Activated effector memory CD4-positive, alpha-beta T cell treated with Interleukin-2 at 50 U/mL for 16 hours (primary cell): ENCODE data around the gene CACNA1A.

ENCODE experiments used
- DNase-seq: peaks from one replicate; pipeline ENCODE4 v3.0.0-alpha.2; 2020

The CACNA1A gene

DNA sequence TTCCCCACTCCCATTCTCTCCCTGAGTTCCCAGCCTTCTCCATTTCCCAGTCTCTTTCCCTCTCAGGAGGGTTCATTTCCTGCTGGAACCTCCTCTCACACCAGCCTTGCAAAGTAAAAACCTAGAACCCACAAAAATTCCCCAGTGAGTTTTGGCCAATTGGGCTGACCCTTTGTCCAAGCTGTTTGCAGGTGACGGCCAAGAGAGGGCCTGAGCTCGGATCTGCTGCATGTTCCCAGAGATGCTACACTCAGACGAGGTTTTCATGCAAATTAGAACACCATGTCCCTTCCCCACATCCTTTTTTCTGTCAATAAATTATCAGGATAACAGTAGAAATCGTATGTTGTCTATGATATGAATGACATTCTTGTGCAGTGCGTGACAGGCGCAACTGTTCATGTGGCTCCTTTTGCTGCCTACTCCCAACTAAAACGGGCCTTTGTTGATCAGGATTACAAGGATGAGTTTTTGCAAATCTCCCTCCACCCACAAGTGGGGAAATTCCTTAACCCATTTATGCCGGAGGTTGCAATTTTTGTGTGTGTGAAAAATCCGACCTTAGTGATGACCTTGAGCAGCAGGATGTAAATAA lies 149.5 kb downstream of the CACNA1A start:
- DNase-seq, result no peak

DNA sequence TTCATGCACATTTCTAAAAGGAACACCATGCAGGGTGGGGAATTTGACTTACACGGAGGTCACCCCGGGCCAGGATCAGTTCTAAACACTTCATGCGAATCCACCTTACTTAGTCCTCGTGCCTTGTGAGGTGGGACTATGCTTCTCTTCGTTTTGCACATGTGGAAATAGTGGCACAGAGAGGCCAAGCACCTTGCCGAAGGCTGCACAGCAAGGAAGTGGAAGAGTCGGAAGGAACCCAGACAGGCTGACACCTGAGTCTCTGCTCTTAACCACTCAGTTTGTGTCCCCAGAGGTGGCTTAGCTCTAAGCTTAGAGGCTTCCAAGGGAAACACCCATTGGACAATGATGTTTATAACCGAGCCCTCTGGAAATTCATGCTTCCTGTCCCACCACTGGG lies 150.1 kb downstream of the CACNA1A start:
- no peak for DNase-seq

DNA sequence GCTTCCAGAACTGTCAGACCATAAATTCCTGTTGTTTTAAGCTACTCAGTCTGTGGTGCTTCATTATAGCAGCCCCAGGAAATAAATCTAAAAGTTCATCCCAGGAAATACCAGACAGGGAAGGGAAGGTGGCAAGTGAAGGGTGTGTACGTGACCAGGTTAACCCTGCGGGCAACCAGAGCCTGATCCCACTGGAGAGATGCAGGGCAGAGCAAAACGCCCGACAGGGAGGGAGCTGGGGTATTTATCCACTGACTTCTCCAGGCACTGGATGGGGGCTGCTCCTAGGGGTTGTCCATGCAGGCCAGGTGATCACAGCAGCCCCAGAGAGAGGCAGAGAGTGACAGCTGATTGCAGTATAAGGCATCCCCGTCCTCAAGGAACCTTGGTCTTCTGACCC lies 150.9 kb downstream of the CACNA1A start:
- DNase-seq, result no peak

DNA sequence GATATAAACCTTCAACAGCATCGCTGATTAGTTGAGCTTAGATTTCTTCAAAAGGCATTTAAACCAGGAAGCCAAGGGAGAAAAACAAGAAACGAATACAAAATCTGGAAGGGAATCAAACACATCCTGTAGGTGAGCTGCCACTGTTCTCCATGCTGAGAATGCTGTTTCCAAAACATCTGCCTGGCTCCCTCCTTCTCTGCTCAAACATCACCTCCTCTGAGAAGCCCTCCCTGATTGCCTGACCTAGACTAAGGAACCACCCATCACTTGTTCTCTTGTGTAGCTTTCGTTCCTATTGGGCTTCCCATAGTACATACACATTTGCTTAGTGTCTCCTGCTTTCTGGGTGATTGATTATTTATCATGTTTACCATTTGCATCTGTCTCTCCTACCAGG lies 152.7 kb downstream of the CACNA1A start:
- DNase-seq, result no peak

DNA sequence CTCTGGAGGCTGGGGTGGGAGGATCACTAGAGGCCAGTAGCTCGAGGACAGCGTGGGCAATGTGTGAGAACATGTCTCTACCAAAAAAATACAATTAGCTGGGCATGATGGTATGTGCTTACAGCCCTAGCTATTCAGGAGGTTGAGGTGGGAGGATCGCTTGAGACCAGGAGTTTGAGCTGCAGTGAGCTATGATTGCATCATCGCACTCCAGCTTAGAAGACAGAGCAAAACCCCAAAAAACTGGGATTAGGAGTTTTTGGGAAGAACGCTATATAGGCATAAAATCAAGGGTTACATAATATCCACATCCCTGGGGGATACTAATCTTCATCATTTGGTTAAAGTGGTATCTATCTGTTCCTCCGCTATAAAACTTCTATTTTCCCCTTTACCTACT lies 155.5 kb downstream of the CACNA1A start:
- DNase-seq, result no peak

DNA sequence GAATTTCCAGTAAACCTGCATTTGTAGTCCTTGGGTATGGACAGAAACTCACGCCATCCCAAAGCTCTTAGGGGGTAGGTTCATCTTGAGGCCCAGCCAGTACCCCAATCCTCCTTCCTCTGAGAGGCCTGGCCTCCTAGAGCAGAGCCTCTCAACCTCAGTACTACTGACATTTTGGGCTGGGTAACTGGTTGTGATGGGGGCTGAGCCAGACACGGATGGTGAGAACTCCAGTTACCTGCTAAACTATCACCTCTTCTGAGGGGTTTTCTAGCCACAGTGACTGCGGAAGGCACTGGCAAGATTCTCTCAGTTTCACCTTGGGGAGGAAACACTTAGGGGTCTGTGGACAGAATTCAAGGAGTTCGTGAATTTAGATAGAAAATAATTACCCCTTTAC lies 156.2 kb downstream of the CACNA1A start:
- no peak for DNase-seq

DNA sequence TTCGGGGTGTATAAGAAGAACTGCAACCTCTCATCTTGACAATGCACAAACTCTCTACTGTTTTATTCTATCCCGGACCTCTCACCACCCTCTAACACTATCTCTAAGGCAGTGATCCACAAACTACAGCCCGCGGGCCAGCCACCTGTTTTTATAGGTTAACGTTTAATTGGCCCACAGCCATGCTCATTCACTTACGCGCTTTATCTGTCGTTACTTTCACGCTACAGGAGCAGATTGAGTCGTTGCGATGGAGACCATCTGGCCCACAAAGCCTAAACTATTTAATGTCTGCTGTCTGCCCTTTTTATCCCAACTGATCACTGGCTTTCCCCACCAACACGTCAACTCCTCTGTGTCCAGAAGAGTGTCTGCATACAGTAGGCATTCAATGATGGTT lies 158.9 kb downstream of the CACNA1A start:
- DNase-seq, result no peak

DNA sequence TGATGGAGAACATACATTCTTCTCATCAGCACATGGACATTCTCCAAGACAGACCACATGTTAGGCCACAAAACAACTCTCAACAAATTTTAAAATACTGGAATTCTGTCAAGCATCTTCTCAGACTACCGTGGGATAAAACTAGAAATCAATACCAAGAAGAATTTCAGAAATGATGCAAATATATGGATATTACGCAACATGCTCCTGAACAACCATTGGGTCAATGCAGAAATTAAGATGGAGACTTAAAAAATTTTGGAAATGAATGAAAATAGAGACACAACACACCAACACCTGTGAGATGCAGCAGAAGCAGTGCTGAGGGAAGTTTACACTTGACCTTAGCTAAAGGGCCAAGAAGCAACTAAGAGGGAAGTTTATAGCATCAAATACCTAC lies 162.8 kb downstream of the CACNA1A start:
- DNase-seq, result no peak

DNA sequence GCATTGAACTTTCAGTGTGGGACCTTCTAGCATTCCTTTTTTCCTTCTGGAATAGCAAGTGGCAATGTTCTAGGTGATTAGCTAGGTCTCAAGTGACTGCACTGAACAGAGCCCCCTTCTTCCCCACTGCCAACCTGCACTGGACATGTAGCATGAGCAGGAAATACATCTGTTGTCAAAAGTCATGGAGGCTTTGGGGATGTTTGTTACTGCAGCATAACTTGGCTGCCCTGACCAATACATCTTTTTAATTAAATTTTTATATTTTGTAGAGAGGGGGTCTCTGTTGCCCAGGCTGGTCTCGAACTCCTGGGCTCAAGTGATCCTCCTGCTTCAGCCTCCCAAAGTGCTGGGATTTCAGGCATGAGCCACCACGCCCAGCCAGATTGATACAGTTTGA lies 163.6 kb downstream of the CACNA1A start:
- no peak for DNase-seq

DNA sequence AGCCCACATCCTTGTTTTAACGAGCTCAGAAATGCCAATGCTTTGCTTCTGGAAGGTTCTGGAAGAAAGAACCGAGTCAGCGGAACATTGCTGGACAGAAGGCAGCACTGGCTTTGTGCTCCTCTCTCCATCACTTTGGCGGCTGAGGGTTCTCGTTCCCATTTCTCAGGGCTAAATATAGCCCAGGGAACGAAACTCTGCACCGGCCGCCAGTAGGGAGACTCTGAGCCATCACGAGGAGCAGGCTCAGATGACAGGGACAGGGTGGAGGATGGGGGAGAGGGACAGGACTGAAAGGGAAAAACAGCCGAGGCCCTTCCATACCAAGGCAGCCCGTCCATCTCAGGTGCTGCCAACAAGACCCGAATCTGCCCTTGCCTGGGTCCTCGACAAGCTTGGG lies 166.4 kb downstream of the CACNA1A start:
- no peak for DNase-seq

DNA sequence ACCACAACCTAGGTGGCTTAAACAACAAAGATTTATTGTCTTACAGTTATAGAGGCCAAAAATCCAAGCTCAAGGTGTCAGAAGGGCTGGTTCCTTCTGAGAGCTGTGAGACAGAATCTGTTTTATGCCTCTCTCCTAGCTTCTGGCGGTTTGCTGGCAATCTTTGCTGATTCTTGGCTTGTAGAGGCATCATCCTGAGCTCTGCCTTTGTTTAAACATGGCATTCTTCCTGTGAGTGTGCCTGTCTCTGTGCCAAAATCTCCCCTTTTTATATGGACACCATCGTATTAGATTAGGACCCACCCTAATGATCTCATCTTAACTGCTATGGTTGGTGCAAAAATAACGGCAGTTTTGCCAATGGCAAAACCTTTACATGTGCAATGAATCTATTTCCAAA lies 169.1 kb downstream of the CACNA1A start:
- DNase-seq, result no peak

DNA sequence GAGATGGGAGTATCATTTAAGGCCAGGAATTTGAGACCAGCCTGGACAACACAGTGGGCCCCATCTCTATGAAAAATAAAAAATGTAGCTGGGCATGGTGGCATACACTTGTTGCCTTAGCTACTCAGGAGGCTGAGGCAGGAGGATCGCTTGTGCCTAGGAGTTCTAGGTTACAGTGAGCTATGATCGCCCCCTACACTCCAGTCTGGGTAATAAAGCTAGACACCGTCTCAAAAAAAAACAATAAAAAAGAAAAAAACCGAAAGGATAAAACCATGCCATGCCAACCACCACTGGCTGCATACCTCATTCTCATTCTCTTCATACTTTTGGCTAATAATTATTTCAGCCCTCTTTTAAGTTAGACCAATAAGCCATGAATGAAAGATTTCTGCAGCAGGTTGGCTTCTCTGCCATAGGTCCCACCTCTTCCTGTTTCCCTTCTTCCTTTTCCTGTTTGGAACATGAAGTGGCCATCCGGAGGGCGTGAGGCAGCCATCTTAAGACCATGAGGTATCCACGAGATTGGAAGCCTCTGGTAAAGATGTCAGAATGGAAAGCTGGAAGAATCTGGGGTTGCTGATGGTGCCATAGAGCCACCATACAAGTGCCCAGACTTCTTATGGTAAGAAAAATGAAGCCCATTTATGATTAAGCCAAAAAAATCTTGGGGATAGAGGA lies 171.3 kb downstream of the CACNA1A start:
- DNase-seq, result no peak

DNA sequence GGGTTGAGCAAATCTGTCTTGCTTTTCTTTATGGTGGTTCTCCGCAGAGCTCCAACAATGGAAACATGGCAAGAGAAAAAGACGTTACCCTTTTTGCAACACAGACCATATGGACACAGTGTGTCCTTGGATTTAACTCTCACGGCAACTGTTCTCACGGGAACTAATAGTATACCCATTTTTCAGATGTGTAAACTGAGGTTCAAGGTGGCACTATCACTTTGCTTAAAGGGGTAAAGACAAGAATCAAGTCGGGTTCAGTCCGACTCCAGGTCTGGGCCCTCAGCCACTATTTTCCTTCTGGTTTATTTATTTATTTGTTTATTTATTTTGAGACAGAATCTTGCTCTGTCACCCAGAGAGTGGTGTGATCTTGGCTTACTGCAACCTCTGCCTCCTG lies 176.0 kb downstream of the CACNA1A start:
- DNase-seq, result no peak

DNA sequence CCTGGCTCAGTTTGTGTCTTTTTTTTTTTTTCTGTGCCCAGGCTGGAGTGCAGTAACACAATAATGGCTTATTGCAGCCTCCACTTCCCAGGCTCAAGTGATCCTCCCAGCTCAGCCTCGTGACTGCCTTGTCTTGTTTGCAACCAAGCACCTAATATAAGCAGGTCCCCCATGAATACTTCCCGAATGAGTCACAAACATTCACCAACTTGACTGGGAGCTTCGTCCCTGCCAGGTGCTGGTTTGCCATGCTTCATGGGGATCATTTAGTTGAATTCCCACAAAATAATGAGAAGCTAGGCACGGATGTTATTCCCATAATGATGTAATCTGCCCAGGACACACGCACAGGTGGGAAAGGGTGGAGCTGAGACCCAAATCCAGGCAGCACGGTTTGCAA lies 176.5 kb downstream of the CACNA1A start:
- DNase-seq, result no peak

DNA sequence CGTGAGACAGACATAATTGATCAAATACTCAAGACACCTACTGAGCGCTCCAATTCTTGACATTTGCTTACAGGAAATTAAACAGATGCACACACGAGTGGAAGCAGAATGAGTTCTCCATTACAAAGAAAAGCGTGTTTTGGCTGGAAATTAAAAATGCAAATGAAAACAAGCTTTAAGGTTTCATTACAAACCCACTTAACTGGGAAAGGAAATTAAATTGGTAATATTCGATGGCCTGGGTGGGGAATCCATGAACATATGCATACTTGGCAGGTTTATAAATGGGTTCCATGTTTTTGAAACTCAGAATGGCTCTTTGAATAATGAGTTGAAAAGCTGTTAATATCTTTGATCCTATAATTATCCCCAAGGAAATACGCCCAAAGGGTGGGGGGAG lies 178.0 kb downstream of the CACNA1A start:
- DNase-seq, result no peak

DNA sequence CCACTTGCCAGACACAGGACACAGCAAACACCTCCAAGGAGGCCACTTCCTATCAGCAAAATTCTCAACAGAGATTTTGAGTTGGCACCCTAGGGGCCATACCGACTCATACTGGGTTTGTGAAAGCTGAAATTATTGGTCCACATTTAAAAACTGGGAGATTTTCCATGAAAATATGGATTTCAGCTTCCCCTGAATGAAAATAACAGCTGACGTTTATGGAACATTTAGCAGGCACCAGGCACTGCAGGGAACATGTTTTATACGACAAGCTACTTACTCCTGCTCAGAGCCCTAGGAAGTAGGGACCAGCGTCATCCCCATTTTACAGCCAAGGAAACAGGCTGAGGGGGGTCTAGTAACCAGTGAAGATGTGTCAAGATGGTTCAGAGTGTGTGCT lies 186.8 kb downstream of the CACNA1A start:
- no peak for DNase-seq

DNA sequence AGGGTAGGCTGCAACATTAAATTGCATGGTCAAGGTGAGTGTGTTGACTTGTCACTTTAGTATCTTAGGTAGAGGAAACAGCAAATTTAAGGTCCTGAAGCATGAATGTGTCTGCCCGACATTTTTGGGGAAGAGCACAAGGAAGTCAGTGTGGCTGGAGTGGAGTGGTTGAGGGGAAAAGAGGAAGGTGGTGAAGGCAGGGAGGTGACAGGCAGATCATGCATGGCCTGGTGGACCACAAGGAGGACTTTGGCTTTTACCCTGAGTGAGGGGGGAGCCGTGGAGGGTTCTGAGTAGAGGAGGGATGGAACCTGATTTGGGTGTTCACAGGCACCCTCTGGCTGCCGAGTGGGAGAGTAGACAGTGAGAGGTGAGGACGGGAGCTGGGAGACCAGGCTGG lies 188.1 kb downstream of the CACNA1A start:
- DNase-seq, result no peak

DNA sequence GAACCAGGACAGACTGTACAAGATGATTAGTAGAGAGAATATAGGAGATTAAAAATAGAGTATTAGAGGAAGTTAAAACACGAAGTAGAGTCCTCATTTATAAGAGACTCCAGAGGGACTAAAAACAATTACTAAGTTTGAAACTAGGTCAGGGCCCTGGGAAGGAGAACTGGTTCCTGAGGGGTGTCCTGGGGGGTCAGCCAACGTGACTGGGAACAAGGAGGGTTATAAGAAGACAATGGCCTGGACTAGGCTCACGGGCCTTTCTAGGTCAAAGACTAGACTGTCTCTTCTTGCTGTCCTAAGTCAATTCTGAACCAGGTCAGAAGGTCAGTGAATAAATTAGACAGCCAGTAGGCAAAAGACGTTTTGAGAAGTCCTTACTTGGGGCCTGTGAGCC lies 190.8 kb downstream of the CACNA1A start:
- DNase-seq, result no peak

DNA sequence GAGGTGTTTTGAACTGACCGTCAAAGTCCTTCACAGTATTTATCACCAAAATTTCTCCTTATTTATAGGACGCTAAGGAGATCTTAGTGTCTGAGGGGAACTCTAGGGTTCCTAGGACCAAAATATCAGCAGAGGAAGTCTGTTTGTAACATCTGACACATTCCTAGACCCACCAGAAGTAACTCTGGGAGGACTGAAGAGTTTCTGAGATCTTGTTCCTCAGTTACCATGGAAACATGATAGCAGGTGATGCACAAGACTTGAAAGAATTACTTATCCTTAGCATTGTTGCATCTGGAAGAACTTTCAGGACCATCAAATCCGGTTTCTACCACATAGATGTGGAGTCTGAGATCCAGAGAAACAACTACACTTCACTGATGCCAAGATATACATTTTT lies 191.5 kb downstream of the CACNA1A start:
- DNase-seq, result no peak

DNA sequence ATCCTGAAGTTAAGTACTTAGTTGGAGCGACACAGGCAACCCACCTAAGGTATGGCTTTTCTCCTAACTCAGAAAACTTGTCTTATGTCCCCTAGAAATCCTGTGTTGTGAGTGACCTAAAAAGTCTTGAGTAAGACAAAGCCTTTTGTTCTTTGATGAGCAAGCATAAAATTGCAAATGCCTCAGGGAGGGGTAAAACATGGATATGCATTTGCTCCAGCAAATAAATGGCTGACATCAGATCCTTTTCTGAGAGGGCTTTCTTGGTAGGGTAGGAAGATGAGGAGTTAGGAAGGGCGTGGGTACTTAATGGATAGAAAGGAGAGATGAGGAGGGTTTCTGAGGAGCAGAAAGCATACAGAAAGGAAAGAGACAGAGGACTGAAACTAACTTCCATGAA lies 192.4 kb downstream of the CACNA1A start:
- DNase-seq, result no peak

DNA sequence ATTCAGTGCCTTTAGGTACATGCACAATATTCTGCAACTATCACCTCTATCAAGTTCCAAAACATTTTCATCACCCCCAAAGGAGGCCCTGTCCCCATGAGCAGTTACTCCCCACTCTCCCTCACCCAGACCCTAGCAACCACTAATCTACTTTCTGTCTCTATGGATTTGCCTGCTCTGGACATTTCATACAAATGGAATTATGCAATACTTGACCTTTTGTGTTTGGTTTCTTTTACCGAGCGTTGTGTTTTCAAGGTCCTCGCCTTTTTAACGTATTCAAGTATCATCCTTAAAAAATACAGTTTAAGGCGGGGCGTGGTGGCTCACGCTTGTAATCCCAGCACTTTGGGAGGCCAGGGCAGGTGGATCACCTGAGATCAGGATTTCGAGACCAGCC lies 196.4 kb downstream of the CACNA1A start:
- DNase-seq, result no peak

DNA sequence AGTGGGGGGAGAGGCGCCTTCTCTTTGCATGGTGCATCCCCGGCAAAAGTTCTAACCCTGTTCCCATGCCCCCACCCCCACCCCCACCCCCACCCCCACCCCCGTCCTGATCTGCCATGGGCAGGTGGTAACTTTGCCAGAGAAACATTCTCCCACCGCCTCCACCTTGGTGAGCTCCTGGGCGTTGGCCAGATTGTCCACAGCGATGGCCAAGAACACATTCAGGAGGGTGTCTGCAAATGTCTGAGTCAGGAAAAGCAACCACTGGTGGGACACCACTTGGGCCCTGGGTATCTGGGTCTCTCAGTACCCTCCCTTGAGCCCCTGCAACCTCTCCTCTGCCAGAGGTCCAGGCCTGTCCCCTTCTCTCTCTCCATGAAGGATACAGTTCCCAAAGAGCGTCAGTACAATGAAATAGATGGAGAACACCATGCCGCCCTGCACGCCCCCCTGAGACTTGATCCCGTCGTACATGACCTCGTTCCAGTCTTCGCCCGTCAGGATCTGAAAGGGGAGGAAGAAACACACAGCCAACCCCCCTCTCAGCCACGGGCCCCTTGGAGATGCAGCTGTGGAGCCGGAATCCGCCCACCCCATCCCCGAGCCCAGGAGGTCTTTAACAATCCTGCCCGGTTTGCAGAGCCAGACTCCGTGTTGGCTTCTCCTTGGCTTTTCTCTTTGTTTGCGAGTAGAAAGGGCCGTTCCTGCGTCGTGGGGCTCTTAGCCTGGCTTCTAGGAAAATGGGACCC lies 202.7 kb downstream of the CACNA1A start:
- no peak for DNase-seq

DNA sequence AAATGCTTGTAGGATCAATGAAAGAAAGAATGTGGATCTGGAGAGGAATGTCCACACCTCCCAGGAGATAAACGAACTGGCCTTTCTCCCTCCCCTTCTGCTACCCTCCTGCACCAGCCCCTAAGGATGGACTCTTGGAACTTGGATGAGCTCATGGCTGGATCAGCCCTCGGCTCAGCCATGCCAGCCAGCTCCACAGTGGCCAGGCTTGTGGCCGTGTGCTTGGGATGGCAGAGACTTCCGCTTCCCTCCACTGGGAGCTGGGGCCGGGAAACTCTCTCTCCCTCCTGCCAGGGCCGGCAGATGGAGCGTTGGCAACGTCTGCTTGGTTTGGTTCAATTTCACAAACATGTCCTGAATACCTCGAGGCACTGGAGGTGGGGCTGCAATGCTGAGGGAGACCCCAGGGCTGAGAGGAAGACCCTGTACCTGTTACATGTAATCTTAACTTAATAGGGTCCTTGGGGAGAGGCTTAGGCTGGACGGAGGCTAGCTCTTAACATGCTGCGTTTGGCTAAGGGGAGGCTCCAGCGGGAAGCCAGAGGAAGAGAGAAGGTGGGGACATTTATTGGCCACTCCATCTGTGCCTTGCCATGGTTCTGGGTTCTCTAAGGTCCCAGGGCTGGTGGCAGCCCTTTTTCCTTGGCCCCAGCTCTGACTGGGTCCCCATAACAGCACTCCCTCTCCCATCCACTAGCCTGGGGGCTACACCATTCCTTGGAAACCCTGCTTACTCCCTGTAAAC lies 203.6 kb downstream of the CACNA1A start:
- no peak for DNase-seq
